ENCODE measurements around the gene COPRS. TPM values are rescaled to one million over a fixed set of nuclear protein-coding genes. Genes with fewer than 3 reads are reported as not detected.

Gene COPRS, protein sequence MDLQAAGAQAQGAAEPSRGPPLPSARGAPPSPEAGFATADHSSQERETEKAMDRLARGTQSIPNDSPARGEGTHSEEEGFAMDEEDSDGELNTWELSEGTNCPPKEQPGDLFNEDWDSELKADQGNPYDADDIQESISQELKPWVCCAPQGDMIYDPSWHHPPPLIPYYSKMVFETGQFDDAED
- total RNA-seq (1 to 10 TPM; 2.1 to 6.7 (median 5.1) TPM), total RNA-seq (1.1 to 65.4 (median 5.5) reads per million in 29 experiments)
- 6.3 TPM for total RNA-seq (2013)

DNA sequence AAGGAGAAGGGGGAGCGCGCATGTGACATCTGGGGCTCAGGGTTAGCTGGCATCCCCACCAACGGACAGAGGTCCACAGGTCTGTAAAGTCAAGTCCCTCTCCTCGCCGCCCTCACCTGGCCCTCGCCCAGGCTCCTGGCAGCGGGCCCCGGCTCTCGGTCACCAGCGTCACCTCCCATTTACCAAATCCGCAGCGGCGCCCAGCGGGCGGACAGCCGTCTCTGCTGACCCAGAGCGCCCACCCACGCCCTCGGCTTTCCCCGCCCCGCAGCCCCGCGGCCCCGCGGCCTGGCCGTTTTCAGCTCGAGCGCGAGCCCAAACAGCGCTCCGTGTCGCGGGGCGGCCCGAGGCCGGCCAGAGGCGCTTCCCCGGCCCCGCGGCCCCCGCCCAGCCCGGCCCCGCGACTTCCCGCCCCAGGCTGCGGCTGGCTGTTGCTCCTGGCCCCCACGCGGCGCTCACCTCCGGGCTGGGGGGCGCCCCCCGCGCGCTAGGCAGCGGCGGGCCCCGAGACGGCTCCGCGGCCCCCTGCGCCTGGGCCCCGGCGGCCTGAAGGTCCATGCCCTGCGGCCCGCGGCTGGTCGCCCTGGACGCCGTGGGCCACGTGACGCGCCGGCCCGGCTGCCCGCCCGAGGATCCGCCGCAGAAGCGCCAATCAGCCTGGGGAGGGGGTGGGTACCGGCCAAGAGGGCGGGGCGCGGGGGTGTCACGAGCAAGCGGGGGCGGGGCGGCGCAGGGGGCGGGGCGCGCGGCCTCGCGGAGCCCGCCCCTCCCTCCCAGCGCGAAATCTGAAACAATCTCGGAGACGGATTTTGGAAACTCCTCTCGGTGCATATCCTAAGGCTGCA is at the start of gene COPRS:
TSS of gene COPRS (minus strand) at position 603 of the 845 bp plus-strand sequence. CDS start at position 558, 45 bp downstream.
- CTCF ChIA-PET, result interaction anchor here (0.5 to 1.1 kb wide), 3 partner anchors 43 to 1042 kb away, joined by 4 to 11 read pairs (median 9); partner anchors contain the start of gene UTP6 (in 1 of the 2)

DNA sequence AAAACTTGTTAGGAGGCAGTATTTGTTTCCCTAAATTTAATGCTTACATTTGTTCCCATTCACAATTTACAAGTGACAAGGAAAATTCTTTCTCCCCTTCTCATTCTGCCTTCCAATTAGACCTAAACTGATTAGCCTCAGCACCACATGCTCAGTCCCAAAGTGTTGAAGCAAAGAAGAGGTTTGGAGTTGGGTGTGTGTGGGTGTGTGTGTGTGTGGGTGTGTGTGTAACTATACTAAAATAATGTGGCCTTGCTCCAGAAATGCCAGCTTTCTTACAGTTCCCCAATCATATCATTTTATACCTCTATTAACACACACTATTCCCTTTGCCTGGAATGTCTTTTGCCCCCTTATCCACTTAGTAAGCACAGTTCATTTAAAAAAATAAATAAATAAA is 49.3 kb upstream of the COPRS start:
- POLR2A ChIA-PET, result interaction anchor here (0.6 kb wide), 2 partner anchors 313 to 1978 kb away, joined by 3 to 13 read pairs; partner anchors contain the start of gene SSH2 (in 1 of the 2)
- Mint-ChIP-seq H3K4me3 (no peak overlapping the region), H3K27me3 (peaks cover 4 to 16% of the 10 kb centered on the region in 2 donors), H3K36me3 (no peaks in the 10 kb centered on the region), H3K27ac (no peak overlapping the region), H3K4me1 (peaks cover 3 to 6% (median 6%) of the 10 kb centered on the region in 3 donors), H3K9me3 (no peaks in the 10 kb centered on the region)
- Histone ChIP-seq H3K4me1 (ENCODE audit: control insufficient read depth in 1 of 2, extremely low read depth in 1 of 2, insufficient read depth in 2 of 2, low read length in 2 of 2) (no peaks in the 10 kb centered on the region), H3K36me3 (ENCODE audit: control insufficient read depth in 2 of 2, extremely low read depth in 1 of 2, insufficient read depth in 1 of 2, low read length in 1 of 2) (no peaks in the 10 kb centered on the region), H3K27ac (ENCODE audit: low read length) (no peak overlapping the region), H3K4me3 (ENCODE audit: control insufficient read depth in 1 of 2, extremely low read depth in 1 of 2, low read length in 1 of 2) (no peak overlapping the region), H3K27me3 (replicated peaks in 1 of 2; ENCODE audit: control insufficient read depth in 2 of 2, extremely low read depth in 1 of 2, insufficient read depth in 2 of 2, low read length in 1 of 2) (peaks cover 0 to 10% of the 10 kb centered on the region in 2 experiments), H3K9me3 (no peaks in the 10 kb centered on the region)
- DNase-seq (no peak), ATAC-seq (replicated peaks in 1 of 4) (no peak)
- CTCF ChIA-PET, result interaction anchor here in 1 of 2 donors (0.6 kb wide), 1 partner anchor 1527 kb away, joined by 3 read pairs; no protein-coding TSS in a partner anchor

More for the DNA sequence above, at the start of gene COPRS:
- POLR2A ChIA-PET, result interaction anchor here (0.6 kb wide), 2 partner anchors 38 to 68 kb away, joined by 3 read pairs; no protein-coding TSS in a partner anchor
- Histone ChIP-seq H3K9me3 (no peaks in the 10 kb centered on the region), H3K27me3 (replicated peaks in 1 of 2; ENCODE audit: control insufficient read depth in 2 of 2, extremely low read depth in 1 of 2, insufficient read depth in 2 of 2, low read length in 1 of 2) (no peaks in the 10 kb centered on the region), H3K4me3 (ENCODE audit: control insufficient read depth in 1 of 2, extremely low read depth in 1 of 2, low read length in 1 of 2) (peak within 1 kb of the TSS; percentile 48 to 55), H3K36me3 (ENCODE audit: control insufficient read depth in 2 of 2, extremely low read depth in 1 of 2, insufficient read depth in 1 of 2, low read length in 1 of 2) (peaks cover 0 to 16% of the 10 kb centered on the region in 2 donors), H3K4me1 (ENCODE audit: control insufficient read depth in 1 of 2, extremely low read depth in 1 of 2, insufficient read depth in 2 of 2, low read length in 2 of 2) (peaks cover 2 to 14% of the 10 kb centered on the region in 2 experiments), H3K27ac (ENCODE audit: low read length) (no peak within 1 kb of the TSS)
- peak within 1 kb of the TSS; percentile 81 to 84 (median 84) for H3K4me3 Mint-ChIP-seq
- under 1% methylated on average over 95 of the region's 100 CpGs for WGBS (ENCODE audit: insufficient coverage)
- DNase-seq, result peak; percentile 46 to 85 (median 70)
- peaks cover 16 to 18% (median 17%) of the 10 kb centered on the region in 3 donors for H3K4me1 Mint-ChIP-seq
- no peaks in the 10 kb centered on the region for H3K9me3 Mint-ChIP-seq
- peak; percentile 88 to 89 (median 88) for ATAC-seq (replicated peaks in 1 of 4)
- H3K36me3 Mint-ChIP-seq, result peaks cover 11% of the 10 kb centered on the region
- H3K27me3 Mint-ChIP-seq, result no peaks in the 10 kb centered on the region
- peak within 1 kb of the TSS; percentile 50 to 74 for H3K27ac Mint-ChIP-seq

DNA sequence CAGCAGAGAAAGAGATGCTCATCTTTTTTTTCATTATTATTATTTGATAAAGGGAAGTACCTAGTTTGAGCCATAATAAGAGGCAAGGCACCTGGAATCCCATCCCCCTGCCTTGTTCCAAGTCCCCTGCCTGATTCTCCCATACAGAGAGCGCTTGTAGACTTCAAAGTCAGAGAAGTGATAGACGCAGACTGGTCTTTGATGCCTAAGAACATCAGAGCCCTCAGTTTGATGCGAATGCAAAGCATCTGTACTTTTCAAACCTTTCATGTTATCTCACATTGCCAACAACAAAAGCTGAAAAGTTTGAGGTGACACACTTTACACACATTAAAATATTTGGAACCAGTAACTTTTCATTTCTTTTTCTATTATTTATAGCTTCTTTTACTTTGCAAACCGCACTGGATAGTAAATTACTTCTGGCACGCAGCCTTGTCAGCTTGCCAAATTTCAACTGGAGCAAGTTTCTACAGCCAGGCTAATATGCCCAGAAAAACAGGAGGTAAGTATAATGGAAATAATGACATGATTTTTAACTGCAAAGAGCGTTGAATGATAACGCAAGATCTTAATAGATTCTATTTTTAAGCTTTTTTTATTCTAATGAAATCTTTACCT is 48.4 kb upstream of the COPRS start:
- ChIA-PET CTCF (interaction anchor here in 1 of 2 donors (1.1 kb wide), 1 partner anchor 48 kb away, joined by 4 read pairs; the partner anchor contains the start of gene COPRS), POLR2A (interaction anchor here in 1 of 2 donors (0.6 kb wide), 1 partner anchor 1977 kb away, joined by 13 read pairs; the partner anchor contains the start of gene SSH2)
- whole genome bisulfite sequencing (ENCODE audit: insufficient coverage), result 16% methylated on average over 4 of the region's 7 CpGs
- H3K36me3 ChIP-seq (ENCODE audit: control insufficient read depth in 2 of 2, extremely low read depth in 1 of 2, insufficient read depth in 1 of 2, low read length in 1 of 2), result no peaks in the 10 kb centered on the region
- no peak overlapping the region for H3K27ac Mint-ChIP-seq
- no peak overlapping the region for H3K4me3 ChIP-seq (ENCODE audit: control insufficient read depth in 1 of 2, extremely low read depth in 1 of 2, low read length in 1 of 2)
- no peak overlapping the region for H3K27ac ChIP-seq (ENCODE audit: low read length)
- H3K36me3 Mint-ChIP-seq, result no peaks in the 10 kb centered on the region
- H3K4me1 Mint-ChIP-seq, result peaks cover 6 to 8% (median 6%) of the 10 kb centered on the region in 3 donors
- peaks cover 4 to 16% of the 10 kb centered on the region in 2 donors for H3K27me3 Mint-ChIP-seq
- DNase-seq (peak in 10 of 35 experiments; percentile 1 to 41 (median 14)), ATAC-seq (replicated peaks in 1 of 4) (peak in 1 of 4 experiments; percentile 99)
- peaks cover 0 to 8% of the 10 kb centered on the region in 2 experiments for H3K27me3 ChIP-seq (replicated peaks in 1 of 2; ENCODE audit: control insufficient read depth in 2 of 2, extremely low read depth in 1 of 2, insufficient read depth in 2 of 2, low read length in 1 of 2)
- no peaks in the 10 kb centered on the region for H3K9me3 Mint-ChIP-seq
- no peak overlapping the region for H3K4me3 Mint-ChIP-seq
- H3K9me3 ChIP-seq, result no peaks in the 10 kb centered on the region
- no peaks in the 10 kb centered on the region for H3K4me1 ChIP-seq (ENCODE audit: control insufficient read depth in 1 of 2, extremely low read depth in 1 of 2, insufficient read depth in 2 of 2, low read length in 2 of 2)

- DNase-seq (no peak), ATAC-seq (replicated peaks in 1 of 4) (no peak)
- no peaks in the 10 kb centered on the region for H3K9me3 Mint-ChIP-seq
- peaks cover 6 to 17% (median 15%) of the 10 kb centered on the region in 3 donors for H3K4me1 Mint-ChIP-seq
- H3K27me3 Mint-ChIP-seq, result no peaks in the 10 kb centered on the region
- Histone ChIP-seq H3K36me3 (ENCODE audit: control insufficient read depth in 2 of 2, extremely low read depth in 1 of 2, insufficient read depth in 1 of 2, low read length in 1 of 2) (peaks cover 0 to 12% of the 10 kb centered on the region in 2 donors), H3K9me3 (no peaks in the 10 kb centered on the region), H3K4me1 (ENCODE audit: control insufficient read depth in 1 of 2, extremely low read depth in 1 of 2, insufficient read depth in 2 of 2, low read length in 2 of 2) (peaks cover 8 to 18% of the 10 kb centered on the region in 2 experiments), H3K27ac (ENCODE audit: low read length) (no peak overlapping the region), H3K4me3 (ENCODE audit: control insufficient read depth in 1 of 2, extremely low read depth in 1 of 2, low read length in 1 of 2) (no peak overlapping the region), H3K27me3 (replicated peaks in 1 of 2; ENCODE audit: control insufficient read depth in 2 of 2, extremely low read depth in 1 of 2, insufficient read depth in 2 of 2, low read length in 1 of 2) (peaks cover 0 to 3% of the 10 kb centered on the region in 2 experiments)
- POLR2A ChIA-PET, result no interaction called here
- no peak overlapping the region for H3K27ac Mint-ChIP-seq
- WGBS (ENCODE audit: insufficient coverage), result 100% methylated on average over 2 of the region's 16 CpGs
- CTCF ChIA-PET, result no interaction called here
- no peaks in the 10 kb centered on the region for H3K36me3 Mint-ChIP-seq
- H3K4me3 Mint-ChIP-seq, result no peak overlapping the region
Observed at GRCh38 chr17:31903401-31903800, 44.4 kb upstream of the COPRS start.

DNA sequence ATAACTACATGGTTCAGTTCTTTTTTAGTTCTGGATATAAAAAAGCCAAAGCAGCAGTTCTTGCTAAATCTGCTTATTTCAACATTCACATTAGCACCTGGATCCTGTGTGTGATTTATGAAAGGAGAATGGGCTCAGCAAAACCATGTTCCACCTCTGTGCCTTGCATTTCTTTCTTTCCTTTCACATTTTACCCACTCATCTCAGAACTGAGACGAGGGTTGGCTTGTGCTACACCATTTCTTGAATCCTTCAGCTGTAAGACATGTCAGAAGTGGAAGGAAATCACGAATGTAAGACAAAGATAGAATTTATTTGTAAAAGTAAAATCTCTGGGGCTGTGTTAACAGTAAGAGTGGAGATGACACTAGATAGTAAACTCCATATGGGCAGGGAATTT is 43.6 kb upstream of the COPRS start:
- peak overlapping the region in 1 of 2 donors; percentile 6 for H3K27ac Mint-ChIP-seq
- Histone ChIP-seq H3K4me1 (ENCODE audit: control insufficient read depth in 1 of 2, extremely low read depth in 1 of 2, insufficient read depth in 2 of 2, low read length in 2 of 2) (peaks cover 8 to 18% of the 10 kb centered on the region in 2 experiments), H3K27ac (ENCODE audit: low read length) (no peak overlapping the region), H3K9me3 (no peaks in the 10 kb centered on the region), H3K4me3 (ENCODE audit: control insufficient read depth in 1 of 2, extremely low read depth in 1 of 2, low read length in 1 of 2) (no peak overlapping the region), H3K27me3 (replicated peaks in 1 of 2; ENCODE audit: control insufficient read depth in 2 of 2, extremely low read depth in 1 of 2, insufficient read depth in 2 of 2, low read length in 1 of 2) (peaks cover 0 to 3% of the 10 kb centered on the region in 2 experiments), H3K36me3 (ENCODE audit: control insufficient read depth in 2 of 2, extremely low read depth in 1 of 2, insufficient read depth in 1 of 2, low read length in 1 of 2) (peaks cover 0 to 19% of the 10 kb centered on the region in 2 donors)
- H3K4me3 Mint-ChIP-seq, result no peak overlapping the region
- H3K36me3 Mint-ChIP-seq, result peaks cover 3% of the 10 kb centered on the region
- H3K4me1 Mint-ChIP-seq, result peaks cover 6 to 19% (median 18%) of the 10 kb centered on the region in 3 donors
- DNase-seq (no peak), ATAC-seq (replicated peaks in 1 of 4) (no peak)
- ChIA-PET CTCF (interaction anchor here in 1 of 2 donors (0.6 kb wide), 1 partner anchor 8 kb away, joined by 3 read pairs; no protein-coding TSS in a partner anchor), POLR2A (no interaction called here)
- 67% methylated on average over 1 of the region's 2 CpGs for WGBS (ENCODE audit: insufficient coverage)
- H3K9me3 Mint-ChIP-seq, result no peaks in the 10 kb centered on the region
- H3K27me3 Mint-ChIP-seq, result no peaks in the 10 kb centered on the region

Measured in T-cell (primary cell).